A673 (cell line): Measurements from ENCODE around the gene ZNF202.

Experiments
- CTCF ChIP-seq: fragments of 300-800, 200-600 bp; sonication (generic); conservative IDR thresholded peaks from 2 replicates; pipeline ENCODE4 v1.5.1; 2017; ENCODE audit warnings: low read depth, mild to moderate bottlenecking, antibody characterized with exemption, low read length, moderate library complexity, mixed read lengths
- EZH2 ChIP-seq: fragments of 200-600 bp; sonication (generic); IDR thresholded peaks from 2 replicates; pipeline ENCODE4 v1.6.1; 2017; ENCODE audit warnings: borderline replicate concordance, low read depth, mild to moderate bottlenecking, mixed read lengths, antibody characterized with exemption, low read length; ENCODE audit not compliant: poor library complexity, severe bottlenecking

- TF ChIP-seq CTCF = no peak
- TF ChIP-seq EZH2 = no peak
Observed at GRCh38 chr11:123757976-123758375, 16.5 kb upstream of the ZNF202 start.
